ENCODE data around the gene CARNS1.

CARNS1 gene

DNA sequence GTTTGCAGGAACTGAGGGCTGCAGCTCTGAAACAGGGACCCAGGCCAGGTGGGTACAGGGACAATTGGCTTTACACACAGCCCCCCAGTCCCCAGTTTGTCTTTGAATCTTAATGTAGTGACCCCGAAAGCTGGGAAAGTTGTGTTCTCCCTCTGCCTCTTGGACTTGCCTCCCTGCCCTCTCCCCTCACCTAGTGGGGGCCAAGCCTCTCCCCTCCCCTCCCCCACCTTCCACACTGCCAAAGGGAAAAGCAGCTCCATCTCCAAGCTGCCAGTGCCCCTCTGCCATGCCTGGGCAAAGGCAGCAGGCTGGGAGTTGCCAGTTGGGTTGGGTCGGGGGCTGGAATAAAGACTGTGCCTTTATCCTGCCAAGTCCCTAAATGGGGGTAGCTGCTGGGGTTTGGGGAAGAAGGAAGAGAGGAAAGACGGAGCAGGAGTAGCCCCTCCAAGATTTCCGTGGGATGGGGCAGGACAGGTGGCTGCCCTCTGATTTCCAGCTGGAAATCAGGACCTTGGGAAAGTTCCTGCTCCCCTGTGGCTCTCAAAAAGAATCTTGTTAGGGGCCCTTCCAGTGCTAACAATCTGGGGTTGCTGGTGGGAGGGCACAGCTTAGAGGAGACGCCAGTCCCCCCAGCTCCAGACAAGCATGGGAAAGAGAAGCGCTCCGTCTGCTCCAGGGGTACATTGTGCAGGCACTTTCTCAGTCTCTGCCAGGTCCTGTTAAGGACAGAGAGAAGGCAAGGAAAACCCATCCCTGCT lies 39.2 kb upstream of the CARNS1 start:
- peak overlapping the region; percentile 20 for H3K4me3 ChIP-seq (ENCODE audit: low read depth, low read length)

DNA sequence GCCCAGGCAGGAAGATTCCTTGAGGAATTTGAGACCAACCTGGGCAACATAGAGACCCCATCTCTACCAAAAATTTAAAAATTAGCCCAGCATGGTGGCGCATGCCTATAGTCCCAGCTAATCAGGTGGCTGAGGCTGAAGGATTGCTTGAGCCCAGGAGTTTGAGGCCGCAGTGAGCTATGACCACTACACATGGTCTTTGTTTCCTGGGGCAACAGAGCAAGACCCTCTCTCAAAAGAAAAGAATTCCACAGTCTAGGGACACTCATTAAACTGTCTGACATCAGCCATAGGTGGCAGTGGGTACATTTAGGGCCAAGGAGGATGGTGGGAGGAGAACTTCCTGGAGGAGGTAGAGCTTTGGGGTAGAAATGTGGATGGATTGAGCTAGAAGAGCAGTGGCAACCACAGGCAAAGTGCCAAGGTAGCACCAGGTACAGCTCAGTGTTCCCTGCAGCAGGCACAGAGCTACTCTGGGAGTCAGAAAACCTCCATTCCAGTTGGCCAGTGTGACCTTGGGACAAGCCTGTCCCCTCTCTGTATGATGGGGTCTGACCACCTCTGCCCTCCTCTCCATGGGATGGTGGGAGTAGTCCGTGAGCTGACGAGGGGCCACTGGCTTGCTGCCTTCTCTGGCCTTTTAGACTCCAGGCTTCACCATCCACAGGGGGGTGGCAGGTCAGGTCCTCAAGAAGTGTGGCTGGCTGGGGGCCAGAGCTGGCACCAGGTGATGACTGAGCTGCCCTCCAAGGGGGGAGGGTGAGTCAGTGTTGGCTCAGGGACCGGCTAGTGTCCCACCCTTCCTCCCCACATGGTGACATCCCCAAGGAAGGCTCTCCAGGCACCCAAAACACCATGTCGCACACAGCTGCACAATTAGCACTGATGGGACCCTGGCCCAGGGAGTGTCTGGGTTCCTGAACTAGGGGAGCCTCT lies 38.3 kb upstream of the CARNS1 start:
- H3K4me3 ChIP-seq (ENCODE audit: low read depth, low read length), result no peak overlapping the region

DNA sequence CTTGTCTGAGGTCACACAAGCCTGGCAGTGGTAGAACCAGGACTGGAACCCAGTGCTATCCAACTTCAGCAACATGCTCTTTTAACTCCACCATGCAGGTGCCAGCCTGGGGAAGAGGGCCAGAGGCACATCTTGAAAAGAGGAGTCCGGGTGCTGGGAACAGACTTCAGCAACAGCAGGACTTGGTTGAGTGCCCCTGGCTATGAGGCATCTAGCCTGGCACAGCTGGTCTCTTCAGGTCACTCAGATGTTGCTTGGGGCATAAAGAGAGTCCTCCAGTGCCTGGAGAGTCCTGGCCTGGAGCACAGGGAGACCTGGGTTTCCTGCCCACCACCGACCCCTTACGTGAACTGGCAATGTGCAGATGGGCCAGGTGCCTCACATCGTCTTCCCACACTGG lies 36.9 kb upstream of the CARNS1 start:
- H3K4me3 ChIP-seq (ENCODE audit: low read depth, low read length), result no peak overlapping the region

DNA sequence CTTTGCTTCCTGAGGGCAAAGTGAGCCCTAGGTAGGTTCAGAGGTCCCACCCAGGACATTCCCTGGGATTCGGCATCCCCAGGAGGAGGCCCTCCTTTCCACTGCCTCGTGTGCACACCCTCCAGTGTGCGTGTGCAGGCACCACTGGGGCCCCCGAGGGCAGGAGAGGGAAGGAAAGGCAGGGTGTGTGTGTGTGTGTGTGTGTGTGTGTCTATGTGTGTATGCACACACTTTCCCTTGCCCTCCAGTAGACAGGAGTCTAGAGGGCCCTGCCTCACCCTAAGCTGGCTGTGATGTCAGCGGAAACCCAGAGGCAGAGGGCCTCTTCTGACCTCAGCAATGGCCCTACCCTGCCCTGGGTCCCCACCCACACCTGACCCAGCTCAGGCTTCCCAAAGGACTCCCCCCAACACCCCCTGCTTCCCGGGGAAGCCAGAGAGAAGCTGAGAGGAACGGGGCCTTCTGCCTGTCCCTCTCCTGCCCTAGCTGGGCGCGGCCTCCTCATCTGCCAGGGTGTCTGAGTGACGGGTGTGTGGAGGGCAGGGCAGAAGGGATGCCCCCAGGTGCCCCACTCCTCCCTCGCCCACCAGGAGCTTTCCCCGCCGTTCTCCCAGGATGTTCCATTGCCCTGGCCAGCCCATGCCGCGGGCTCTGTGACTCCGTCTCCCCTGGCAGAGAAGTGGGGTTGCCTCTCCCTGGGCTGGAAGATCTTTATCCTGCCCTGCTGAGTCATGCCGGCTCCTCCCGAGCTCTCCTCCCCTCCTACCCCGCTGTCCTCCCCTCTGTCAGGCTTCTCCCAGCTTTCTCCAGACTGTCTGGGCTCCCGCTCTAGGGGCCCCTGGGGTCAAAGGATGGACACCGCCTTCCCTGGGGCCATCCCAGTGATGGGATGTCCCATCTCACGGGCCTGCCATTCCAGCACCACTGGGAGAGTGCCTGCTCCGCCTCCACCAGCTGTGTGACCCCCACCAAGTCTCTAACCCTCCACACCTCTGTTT lies 36.1 kb upstream of the CARNS1 start:
- H3K4me3 ChIP-seq (ENCODE audit: low read depth, low read length), result no peak overlapping the region

DNA sequence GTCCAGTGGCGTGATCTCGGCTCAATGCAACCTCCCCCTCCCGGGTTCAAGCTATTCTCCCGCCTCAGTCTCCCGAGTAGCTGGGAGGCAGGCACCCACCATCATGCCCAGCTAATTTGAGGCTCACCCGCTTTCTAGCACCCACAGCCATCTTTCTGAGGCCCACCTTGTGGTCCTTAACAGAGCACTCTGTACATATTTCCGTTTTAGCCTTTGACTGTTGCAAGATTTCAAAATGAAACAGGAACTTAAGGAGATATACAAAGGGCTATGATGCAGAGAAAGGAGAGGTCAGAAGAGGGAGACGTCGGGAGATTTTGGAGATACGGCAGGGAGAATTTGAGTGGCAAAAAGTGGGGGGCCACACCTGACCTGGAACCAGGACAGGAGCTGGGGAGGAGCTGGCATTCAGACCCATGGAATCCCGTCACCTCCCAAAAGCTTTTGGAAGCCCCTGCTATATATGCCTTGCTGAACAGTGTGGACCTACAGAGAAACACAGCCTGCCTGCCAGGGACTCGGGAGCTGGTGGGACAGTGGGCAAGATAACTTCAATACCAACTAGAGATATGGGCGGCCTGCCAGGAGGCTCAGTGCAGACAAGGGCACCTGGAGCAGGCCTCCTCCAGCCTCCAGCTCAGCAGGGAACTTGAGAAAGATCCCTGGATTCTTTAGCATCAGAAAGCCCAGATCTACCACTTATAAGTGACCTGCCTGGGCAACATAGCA lies 34.1 kb upstream of the CARNS1 start:
- no peak overlapping the region for H3K4me3 ChIP-seq (ENCODE audit: low read depth, low read length)

DNA sequence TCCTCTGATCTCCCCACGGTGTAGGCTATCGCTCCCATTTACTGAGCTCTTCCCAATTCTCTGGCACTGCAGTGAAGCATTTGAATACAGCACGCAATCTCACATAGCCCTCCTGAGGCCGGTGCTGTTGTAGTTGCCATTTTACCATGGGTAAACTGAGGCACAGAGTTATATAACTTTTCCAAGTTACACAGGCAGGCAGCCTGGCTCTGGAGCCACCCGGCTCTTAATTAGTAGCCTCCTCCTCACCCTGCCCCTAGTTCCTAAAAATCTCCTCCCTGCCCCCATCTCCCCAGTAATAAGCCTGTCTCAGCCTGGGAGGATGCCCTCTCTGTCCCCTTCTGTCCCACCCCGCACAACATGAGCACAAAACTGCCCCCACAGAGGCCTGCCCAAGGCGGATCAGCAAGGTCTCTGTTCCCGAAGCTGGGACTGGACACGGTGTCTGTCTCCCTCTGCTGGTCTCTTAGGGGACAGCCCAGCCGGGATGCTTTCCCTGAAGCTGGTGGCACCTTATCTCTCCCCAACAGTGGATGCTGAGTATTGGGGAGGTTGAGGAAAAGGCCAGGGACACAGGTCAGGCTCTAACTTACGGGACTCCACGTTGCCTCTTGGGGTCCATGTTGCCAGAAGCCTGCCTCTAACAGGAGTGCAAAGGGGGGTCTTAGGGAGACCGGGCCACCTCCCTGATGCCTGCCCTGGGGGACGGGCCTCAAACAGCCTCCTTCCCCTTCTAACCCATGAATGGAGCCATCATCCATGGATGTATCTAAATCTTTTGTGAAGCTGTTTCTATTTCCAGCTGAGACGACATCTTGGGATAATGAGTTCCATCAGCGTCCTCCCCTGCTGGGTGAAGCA lies 33.0 kb upstream of the CARNS1 start:
- H3K4me3 ChIP-seq (ENCODE audit: low read depth, low read length), result no peak overlapping the region

DNA sequence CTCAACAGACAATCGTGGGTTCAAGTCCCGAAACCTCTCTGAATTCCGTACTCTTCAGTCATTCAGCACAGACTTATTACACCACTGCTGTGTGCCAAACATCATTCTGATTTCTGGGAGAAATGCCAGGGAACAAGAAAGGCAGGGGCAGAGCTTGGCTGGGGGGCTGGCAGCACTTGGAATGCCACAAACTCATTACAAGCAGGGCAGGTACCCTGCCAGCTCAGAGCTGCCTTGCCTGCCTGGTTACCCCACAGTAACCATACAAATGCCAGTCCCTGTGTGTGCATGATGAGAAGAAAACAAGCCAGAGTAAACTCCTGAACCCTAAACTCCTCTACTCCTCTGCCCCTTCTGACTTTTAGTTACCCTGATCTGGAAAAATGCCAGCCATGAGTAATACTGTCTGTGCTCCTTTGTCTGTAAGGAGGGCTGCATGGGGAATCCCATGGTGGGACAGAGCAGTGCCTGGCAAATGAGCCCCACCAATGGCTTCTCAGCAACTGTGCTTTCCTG lies 30.6 kb upstream of the CARNS1 start:
- H3K4me3 ChIP-seq (ENCODE audit: low read depth, low read length), result no peak overlapping the region

DNA sequence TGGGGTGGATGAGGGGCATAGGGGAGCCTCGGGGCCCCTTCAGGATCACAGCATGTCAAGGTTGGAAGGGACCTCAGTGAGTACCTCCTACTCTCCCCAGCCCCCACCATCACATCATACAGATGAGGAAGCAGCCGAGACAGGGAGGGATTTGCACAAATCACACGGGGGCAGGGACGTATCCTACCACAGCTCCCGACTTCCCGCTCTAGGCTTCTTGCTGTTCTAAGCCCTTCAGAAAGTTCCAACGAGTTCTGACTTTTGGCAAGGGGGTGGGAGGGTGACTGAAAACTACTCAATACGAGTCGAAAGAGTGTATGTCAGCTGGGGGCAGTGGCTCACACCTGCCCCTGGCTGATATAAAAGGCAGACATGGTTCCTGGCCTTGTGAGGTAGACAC lies 28.4 kb upstream of the CARNS1 start:
- no peak overlapping the region for H3K4me3 ChIP-seq (ENCODE audit: low read depth, low read length)

DNA sequence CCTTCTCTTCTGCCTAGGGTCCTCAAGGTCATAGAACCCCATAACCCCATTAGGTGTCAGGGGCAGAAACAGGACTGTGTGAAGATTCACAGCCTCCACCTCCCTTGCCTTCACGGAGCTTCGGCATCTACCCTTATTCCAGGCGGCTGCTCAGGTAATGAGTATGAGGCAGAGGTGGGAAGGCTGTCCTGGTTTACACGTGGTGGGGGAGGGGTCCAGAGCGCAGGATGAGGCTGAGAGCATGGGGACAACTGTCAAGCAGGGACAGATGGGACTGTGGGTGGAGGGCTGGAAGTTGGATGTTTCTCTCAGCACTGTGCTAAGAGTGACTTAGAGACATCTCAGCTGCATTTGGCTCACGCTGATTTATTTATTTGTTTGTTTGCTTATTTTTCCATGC lies 28.0 kb upstream of the CARNS1 start:
- no peak overlapping the region for H3K4me3 ChIP-seq (ENCODE audit: low read depth, low read length)

DNA sequence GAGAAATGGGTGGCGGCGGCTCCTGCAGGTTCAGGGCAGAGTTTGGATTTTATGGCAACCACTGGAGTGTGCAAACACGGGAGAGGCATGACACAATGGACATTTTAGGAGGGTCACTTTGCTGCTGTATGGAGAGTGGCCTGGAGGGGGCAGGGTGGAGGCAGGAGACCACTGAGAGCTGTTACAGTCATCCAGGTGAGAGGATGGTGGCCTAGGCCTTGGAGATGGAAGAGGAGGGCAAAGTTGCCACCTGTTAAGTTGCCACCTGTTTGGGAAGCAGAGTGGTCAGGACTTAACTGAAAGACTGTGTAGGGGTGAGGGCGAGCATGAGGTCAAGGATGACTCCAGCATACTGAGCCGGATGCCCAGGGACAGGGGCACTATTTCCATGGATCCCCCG lies 26.0 kb upstream of the CARNS1 start:
- H3K4me3 ChIP-seq (ENCODE audit: low read depth, low read length), result no peak overlapping the region

DNA sequence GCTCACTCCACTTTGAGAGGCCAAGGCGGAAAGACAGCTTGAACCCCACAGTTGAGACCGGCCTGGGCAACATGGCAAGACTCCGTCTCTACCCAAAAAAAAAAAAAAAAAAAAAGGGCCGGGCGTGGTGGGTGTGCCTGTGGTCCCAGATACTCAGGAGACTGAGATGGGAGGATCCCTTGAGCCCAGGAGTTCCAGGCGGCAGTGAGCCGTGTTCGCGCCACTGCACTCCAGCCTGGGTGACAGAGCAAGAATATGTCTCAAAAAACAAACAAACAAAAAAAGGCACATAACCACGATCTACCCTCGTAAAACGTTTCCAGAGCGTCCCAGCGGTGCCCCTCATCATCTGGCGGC lies 24.6 kb upstream of the CARNS1 start:
- H3K4me3 ChIP-seq (ENCODE audit: low read depth, low read length), result peak overlapping the region; percentile 81

DNA sequence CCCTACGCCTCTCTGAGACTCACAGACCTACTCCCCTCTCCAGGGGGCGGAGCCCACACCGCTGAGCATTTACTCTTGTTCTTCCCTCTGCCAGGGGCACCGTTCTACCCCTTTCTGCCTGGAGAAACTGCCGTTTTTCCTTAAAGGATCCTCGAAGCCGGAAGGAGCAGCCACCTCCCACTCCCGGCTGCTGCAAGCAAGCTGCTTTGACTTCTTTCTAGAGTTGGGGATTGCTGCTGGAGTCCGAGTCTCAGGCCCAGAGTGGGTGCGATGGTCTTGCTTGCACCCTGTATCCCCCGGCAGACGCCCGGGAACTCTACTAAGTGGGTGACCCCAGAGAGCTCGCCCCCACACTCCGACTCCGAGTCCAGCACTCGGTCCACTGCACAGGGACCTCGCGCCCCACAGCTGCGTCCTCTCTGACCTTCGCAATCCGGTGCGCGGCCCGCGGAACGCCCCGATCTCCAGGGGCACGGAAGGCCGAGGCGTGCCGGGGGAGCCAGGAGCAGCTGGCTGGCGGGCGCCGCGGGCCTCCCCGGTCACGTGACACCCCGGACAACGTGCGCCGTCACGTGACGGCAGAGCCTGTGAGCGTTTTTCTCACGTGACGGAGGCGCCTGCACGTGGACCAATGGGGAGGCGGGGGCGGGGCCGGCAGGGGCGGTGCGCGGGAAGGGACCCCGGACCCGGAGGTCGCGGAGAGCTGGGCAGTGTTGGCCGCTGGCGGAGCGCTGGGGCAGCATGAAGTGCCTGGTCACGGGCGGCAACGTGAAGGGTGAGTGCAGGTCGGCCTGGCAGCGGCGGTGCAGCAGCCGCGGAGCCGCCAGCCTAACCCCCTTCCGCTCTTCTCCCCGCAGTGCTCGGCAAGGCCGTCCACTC lies 23.9 kb upstream of the CARNS1 start, which contains the start of gene RAD9A:
Gene RAD9A, plus strand, starts transcription at position 683 of the 879 bp plus-strand sequence. Its CDS starts 59 bp downstream, at position 742.
- H3K4me3 ChIP-seq (ENCODE audit: low read depth, low read length), result peak within 1 kb of the TSS; percentile 81

DNA sequence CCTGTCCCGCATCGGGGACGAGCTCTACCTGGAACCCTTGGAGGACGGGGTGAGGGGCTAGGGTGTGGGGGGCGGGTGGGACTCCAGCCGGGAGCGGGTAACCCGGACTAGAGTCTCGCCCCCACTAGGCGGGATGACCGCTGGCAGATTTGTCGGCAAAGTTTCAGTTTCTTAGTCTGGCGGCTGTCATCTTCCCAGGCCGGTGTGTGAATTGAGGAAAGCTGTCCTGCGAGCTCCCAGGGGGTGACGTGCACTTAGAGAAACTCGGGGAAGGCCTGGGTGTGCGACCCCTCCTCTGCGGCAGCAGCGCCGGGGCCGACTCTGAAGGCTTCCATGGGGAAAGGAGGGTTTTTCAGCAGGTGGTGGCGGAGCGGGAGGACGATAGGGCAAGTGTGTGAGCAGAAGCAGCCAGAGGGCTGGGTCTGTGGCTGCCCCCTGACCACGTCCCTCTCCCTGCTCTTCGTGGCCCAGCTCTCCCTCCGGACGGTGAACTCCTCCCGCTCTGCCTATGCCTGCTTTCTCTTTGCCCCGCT lies 23.2 kb upstream of the CARNS1 start:
- H3K4me3 ChIP-seq (ENCODE audit: low read depth, low read length), result peak overlapping the region; percentile 81

DNA sequence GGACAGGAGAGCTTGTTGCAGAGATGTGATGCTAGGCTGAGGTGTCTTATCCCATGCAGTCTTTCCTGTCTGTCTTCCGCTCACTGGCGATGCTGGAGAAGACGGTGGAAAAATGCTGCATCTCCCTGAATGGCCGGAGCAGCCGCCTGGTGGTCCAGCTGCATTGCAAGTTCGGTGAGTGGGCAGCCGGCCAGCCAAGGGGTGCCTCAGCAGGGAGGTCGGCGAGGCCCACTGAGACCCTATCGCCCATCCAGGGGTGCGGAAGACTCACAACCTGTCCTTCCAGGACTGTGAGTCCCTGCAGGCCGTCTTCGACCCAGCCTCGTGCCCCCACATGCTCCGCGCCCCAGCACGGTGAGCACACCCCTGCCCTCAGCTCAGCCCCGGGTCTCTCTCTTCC lies 22.0 kb upstream of the CARNS1 start:
- no peak overlapping the region for H3K4me3 ChIP-seq (ENCODE audit: low read depth, low read length)

DNA sequence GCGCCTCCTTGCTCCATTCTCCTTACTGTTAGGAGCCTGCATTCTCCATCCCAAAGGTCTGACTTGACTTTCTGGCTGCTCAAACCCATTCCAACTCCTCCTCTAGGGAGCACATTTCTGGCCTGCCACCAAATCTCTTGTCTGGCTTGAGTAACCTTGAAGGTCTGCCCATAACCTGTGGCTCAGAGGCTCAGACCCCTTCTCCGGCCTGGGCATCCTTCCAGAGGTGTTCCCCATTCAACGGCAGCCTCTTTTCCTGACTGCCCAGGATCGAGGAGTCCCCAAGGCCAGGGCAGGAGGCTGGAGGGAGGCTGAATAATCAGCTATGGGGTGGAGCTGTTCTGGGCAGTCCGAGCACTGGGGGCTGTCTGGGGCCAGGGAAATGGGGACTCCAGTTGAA lies 21.5 kb upstream of the CARNS1 start:
- no peak overlapping the region for H3K4me3 ChIP-seq (ENCODE audit: low read depth, low read length)

DNA sequence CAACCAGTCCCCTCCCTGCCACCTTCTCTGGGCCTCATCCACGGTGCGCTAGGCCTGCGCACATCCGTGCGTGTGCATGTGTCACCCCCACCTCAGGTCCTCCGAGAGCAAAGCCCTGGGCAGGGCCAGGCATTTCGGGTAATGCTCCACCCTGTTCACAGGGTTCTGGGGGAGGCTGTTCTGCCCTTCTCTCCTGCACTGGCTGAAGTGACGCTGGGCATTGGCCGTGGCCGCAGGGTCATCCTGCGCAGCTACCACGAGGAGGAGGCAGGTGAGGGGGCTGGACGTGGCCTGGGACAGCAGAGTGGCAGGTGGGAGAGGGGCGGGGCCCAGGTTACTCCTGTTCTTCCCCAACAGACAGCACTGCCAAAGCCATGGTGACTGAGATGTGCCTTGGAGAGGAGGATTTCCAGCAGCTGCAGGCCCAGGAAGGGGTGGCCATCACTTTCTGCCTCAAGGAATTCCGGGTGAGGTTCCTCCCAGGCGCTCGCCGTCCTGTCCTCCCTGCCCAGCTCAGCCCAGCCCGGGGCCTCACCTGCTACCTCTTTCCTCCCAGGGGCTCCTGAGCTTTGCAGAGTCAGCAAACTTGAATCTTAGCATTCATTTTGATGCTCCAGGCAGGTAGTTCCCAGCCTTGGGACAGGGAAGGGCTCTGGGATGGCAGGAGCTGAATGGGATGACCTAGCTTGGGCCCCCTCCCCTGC lies 19.8 kb upstream of the CARNS1 start:
- no peak overlapping the region for H3K4me3 ChIP-seq (ENCODE audit: low read depth, low read length)

DNA sequence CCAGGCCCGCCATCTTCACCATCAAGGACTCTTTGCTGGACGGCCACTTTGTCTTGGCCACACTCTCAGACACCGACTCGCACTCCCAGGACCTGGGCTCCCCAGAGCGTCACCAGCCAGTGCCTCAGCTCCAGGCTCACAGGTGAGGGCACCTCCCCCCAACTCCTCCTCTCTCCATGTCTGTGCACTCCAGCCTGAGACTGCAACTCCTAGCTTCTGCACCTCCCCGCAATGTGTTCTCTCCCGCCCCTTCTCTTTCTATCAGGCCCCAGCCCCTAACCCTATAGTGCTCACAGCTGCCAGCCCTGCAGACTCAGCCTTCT lies 19.3 kb upstream of the CARNS1 start:
- H3K4me3 ChIP-seq (ENCODE audit: low read depth, low read length), result no peak overlapping the region

All from iPS-11a (cell line).